ENCODE measurements around the gene ZSWIM8. TPM values are rescaled to one million over a fixed set of nuclear protein-coding genes. Genes with fewer than 3 reads are reported as not detected.
A peak's percentile ranks its signal among the peaks of the same experiment; 100 is the strongest.
"Not testable (repeated sequence)": the region's sequence is repeated elsewhere in the genome, so short reads cannot be mapped to it uniquely, and the experiment has no call there.

Gene ZSWIM8, protein sequence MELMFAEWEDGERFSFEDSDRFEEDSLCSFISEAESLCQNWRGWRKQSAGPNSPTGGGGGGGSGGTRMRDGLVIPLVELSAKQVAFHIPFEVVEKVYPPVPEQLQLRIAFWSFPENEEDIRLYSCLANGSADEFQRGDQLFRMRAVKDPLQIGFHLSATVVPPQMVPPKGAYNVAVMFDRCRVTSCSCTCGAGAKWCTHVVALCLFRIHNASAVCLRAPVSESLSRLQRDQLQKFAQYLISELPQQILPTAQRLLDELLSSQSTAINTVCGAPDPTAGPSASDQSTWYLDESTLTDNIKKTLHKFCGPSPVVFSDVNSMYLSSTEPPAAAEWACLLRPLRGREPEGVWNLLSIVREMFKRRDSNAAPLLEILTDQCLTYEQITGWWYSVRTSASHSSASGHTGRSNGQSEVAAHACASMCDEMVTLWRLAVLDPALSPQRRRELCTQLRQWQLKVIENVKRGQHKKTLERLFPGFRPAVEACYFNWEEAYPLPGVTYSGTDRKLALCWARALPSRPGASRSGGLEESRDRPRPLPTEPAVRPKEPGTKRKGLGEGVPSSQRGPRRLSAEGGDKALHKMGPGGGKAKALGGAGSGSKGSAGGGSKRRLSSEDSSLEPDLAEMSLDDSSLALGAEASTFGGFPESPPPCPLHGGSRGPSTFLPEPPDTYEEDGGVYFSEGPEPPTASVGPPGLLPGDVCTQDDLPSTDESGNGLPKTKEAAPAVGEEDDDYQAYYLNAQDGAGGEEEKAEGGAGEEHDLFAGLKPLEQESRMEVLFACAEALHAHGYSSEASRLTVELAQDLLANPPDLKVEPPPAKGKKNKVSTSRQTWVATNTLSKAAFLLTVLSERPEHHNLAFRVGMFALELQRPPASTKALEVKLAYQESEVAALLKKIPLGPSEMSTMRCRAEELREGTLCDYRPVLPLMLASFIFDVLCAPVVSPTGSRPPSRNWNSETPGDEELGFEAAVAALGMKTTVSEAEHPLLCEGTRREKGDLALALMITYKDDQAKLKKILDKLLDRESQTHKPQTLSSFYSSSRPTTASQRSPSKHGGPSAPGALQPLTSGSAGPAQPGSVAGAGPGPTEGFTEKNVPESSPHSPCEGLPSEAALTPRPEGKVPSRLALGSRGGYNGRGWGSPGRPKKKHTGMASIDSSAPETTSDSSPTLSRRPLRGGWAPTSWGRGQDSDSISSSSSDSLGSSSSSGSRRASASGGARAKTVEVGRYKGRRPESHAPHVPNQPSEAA (N-terminal part only)
- 10 to 100 TPM; 66.4 to 70.7 TPM for total RNA-seq
- polyA plus RNA-seq (2013, experiment 1 of 2) = 60.1 TPM
- 74.0 TPM for polyA plus RNA-seq (2013, experiment 2 of 2)
- 43.0 to 212 (median 91.9) reads per million in 172 experiments for total RNA-seq

DNA sequence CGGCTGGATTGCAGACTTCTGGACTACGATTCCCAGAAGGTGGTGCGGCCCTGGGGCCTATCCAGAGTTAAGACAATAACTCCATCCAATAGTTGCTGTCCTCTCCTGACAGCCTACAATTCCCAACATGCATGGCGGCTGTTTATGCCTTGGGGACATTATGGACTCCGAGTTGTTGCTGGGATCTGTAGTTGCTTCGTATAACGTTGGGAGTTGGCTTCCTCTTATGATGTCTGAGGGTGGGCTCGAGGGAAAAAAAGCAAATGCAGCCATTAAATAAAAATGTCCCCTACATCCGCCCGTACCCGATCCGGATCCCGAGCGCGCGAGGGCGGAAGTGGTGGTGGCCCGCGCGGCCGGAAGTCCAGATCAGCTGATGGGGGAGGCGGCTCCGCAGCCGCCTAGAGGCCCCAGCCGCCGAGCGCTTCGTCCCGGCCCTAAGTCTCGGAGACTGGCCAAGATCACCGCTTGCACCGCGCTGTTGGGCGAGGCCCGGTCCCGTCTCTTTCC is at the start of gene ZSWIM8:
TSS of gene ZSWIM8 (plus strand) at position 396 of the 510 bp plus-strand sequence. CDS start 273 bp downstream, outside the sequence.
- peak within 1 kb of the TSS; percentile 80 for H3K27ac ChIP-seq (ENCODE audit: low read depth in 1 of 2, low read length in 2 of 2)
- H3K4me1 ChIP-seq (ENCODE audit: insufficient read depth, low read length) = peaks cover 38% of the 10 kb centered on the region
- ATAC-seq (ENCODE audit: poor library complexity) (peak; percentile 83), DNase-seq (peak; percentile 69 to 95 (median 82))
- ChIA-PET POLR2A (interaction anchor here (0.6 to 10.2 kb wide), 7 partner anchors 9 to 595 kb away, joined by 3 to 244 read pairs (median 7); partner anchors contain the start of genes AP3M1, NDST2 and SEC24C), CTCF (interaction anchor here (1.1 to 2.8 kb wide), 3 partner anchors 12 to 25 kb away, joined by 3 to 12 read pairs (median 11); a partner anchor contains a TSS)
- no peaks in the 10 kb centered on the region for H3K27me3 ChIP-seq (ENCODE audit: control insufficient read depth in 1 of 2, insufficient read depth in 2 of 2, low read length in 2 of 2)
- Mint-ChIP-seq H3K4me3 (peak within 1 kb of the TSS; percentile 98), H3K36me3 (ENCODE audit: low read depth) (peaks cover 35% of the 10 kb centered on the region), H3K27ac (peak within 1 kb of the TSS; percentile 96), H3K4me1 (ENCODE audit: low read depth) (peaks cover 61% of the 10 kb centered on the region), H3K27me3 (no peaks in the 10 kb centered on the region), H3K9me3 (no peaks in the 10 kb centered on the region)
- peaks cover 19% of the 10 kb centered on the region for H3K36me3 ChIP-seq (ENCODE audit: insufficient read depth, low read length)
- H3K9me3 ChIP-seq (ENCODE audit: control insufficient read depth in 1 of 2, insufficient read depth in 1 of 2, low read length in 2 of 2) = no peaks in the 10 kb centered on the region
- TF ChIP-seq, protein P1, sequence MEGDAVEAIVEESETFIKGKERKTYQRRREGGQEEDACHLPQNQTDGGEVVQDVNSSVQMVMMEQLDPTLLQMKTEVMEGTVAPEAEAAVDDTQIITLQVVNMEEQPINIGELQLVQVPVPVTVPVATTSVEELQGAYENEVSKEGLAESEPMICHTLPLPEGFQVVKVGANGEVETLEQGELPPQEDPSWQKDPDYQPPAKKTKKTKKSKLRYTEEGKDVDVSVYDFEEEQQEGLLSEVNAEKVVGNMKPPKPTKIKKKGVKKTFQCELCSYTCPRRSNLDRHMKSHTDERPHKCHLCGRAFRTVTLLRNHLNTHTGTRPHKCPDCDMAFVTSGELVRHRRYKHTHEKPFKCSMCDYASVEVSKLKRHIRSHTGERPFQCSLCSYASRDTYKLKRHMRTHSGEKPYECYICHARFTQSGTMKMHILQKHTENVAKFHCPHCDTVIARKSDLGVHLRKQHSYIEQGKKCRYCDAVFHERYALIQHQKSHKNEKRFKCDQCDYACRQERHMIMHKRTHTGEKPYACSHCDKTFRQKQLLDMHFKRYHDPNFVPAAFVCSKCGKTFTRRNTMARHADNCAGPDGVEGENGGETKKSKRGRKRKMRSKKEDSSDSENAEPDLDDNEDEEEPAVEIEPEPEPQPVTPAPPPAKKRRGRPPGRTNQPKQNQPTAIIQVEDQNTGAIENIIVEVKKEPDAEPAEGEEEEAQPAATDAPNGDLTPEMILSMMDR (IDR thresholded peaks at IDR 0.05) = no peak
- H3K4me3 ChIP-seq (ENCODE audit: low read length) = peak within 1 kb of the TSS; percentile 94
- intact Hi-C loops (cut with DNase I, micrococcal nuclease) = loop anchor here (1.0 to 10.0 kb wide), 7 partner anchors 13 to 370 kb away; partner anchors contain the start of genes ADK (in 1 of the 2), AP3M1 (in 1 of the 2), PPP3CB (in 1 of the 2) and SEC24C (in 1 of the 2)

DNA sequence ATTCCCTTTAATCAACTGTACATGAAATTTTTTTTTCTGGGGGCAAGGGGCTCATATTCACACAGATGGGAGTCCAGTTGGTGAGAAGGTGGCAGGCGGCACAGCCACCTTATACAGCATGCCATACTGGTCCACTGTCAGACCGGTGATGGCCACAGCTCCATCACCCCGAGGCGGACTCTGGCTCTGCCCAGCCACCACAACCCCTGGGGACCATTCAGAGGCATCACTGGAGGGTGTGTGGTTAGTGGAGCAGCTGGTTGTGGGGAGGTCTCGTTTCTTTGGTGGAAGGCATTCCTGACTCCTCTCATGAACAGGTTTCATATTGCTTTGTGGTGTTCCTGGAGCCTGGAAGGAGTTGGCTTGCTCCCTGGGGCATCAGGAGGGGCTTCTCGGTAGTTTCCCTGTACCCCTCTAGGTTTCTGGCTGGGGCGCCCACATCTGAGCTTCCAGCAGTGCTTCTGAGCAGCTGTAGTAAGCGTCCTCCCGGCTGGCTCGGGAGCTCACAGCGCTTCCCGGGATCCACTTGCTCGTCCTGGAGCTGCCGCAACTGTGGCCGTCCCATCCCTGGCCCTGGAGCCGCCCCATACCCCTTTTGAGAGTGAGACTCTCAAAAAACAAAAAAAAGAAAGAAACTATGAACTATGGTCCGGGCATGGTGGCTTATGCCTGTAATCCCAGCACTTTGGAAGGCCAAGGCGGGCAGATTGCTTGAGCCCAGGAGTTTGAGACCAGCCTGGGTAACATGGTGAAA is 44.7 kb upstream of the ZSWIM8 start:
- H3K27me3 Mint-ChIP-seq; H3K27me3 ChIP-seq (ENCODE audit: control insufficient read depth in 1 of 2, insufficient read depth in 2 of 2, low read length in 2 of 2); H3K27ac Mint-ChIP-seq; DNase-seq; H3K4me3 Mint-ChIP-seq; H3K9me3 Mint-ChIP-seq; H3K36me3 ChIP-seq (ENCODE audit: insufficient read depth, low read length); H3K4me3 ChIP-seq (ENCODE audit: low read length); H3K27ac ChIP-seq (ENCODE audit: low read depth in 1 of 2, low read length in 2 of 2); H3K9me3 ChIP-seq (ENCODE audit: control insufficient read depth in 1 of 2, insufficient read depth in 1 of 2, low read length in 2 of 2); CTCF ChIA-PET; ATAC-seq (ENCODE audit: poor library complexity): not testable (repeated sequence)
- Mint-ChIP-seq H3K4me1 (ENCODE audit: low read depth) (peaks cover 28% of the 10 kb centered on the region), H3K36me3 (ENCODE audit: low read depth) (peaks cover 30% of the 10 kb centered on the region)
- intact Hi-C loops (cut with DNase I, micrococcal nuclease) = loop anchor here in 1 of 2 experiments (5.0 to 10.0 kb wide), 3 partner anchors 243 to 1374 kb away; partner anchors contain the start of genes MRPS16, PPP3CB and SAMD8
- peaks cover 25% of the 10 kb centered on the region for H3K4me1 ChIP-seq (ENCODE audit: insufficient read depth, low read length)
- POLR2A ChIA-PET = interaction anchor here (4.8 kb wide), 1 partner anchor 10 kb away, joined by 84 read pairs; no protein-coding TSS in a partner anchor

DNA sequence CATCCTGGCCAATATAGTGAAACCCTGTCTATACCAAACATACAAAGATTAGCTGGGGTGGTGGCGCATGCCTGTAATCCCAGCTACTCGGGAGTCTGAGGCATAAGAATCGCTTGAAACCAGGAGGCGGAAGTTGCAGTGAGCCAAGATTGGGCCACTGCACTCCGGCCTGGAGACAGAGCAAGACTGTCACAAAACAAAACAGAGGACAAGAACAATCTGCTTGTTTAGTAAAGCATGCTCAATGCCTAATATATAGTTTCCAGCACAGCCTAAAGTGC is 43.0 kb upstream of the ZSWIM8 start:
- Histone ChIP-seq H3K27me3 (ENCODE audit: control insufficient read depth in 1 of 2, insufficient read depth in 2 of 2, low read length in 2 of 2) (no peaks in the 10 kb centered on the region), H3K27ac (ENCODE audit: low read depth in 1 of 2, low read length in 2 of 2) (no peak overlapping the region), H3K4me3 (ENCODE audit: low read length) (no peak overlapping the region), H3K36me3 (ENCODE audit: insufficient read depth, low read length) (peaks cover 12% of the 10 kb centered on the region), H3K9me3 (ENCODE audit: control insufficient read depth in 1 of 2, insufficient read depth in 1 of 2, low read length in 2 of 2) (no peaks in the 10 kb centered on the region), H3K4me1 (ENCODE audit: insufficient read depth, low read length) (peaks cover 38% of the 10 kb centered on the region)
- no peaks in the 10 kb centered on the region for H3K9me3 Mint-ChIP-seq
- ChIA-PET CTCF (interaction anchor here (1.0 to 1.6 kb wide), 2 partner anchors 9 to 26 kb away, joined by 3 to 11 read pairs; no protein-coding TSS in a partner anchor), POLR2A (interaction anchor here (1.3 to 4.8 kb wide), 4 partner anchors 12 to 39 kb away, joined by 6 to 84 read pairs (median 37); partner anchors contain the start of gene CHCHD1)
- no peak for ATAC-seq (ENCODE audit: poor library complexity)
- peak overlapping the region; percentile 39 for H3K4me3 Mint-ChIP-seq
- DNase-seq = no peak
- H3K27ac Mint-ChIP-seq = peak overlapping the region; percentile 99
- peaks cover 45% of the 10 kb centered on the region for H3K36me3 Mint-ChIP-seq (ENCODE audit: low read depth)
- H3K4me1 Mint-ChIP-seq (ENCODE audit: low read depth) = peaks cover 37% of the 10 kb centered on the region
- TF ChIP-seq, protein P1 (IDR thresholded peaks at IDR 0.05) = no peak
- intact Hi-C loops (cut with DNase I, micrococcal nuclease) = loop anchor here in 1 of 2 experiments (5.0 to 10.0 kb wide), 3 partner anchors 245 to 1372 kb away; partner anchors contain the start of genes MRPS16, PPP3CB and SAMD8
- H3K27me3 Mint-ChIP-seq = no peaks in the 10 kb centered on the region
